ENCODE measurements around the gene NFKBIE. TPM values are rescaled to one million over a fixed set of nuclear protein-coding genes. Genes with fewer than 3 reads are reported as not detected.

Gene NFKBIE
- total and polyA plus RNA-seq, 2 of the 13 experiments (the other 11 are each of a cell fraction or from before 2014, with no cell fraction given): 6.7 to 14.5 TPM

- peak; percentile 91 for TF ChIP-seq PATZ1 (CRISPR knock-in tag; IDR thresholded peaks at IDR 0.05)
- no peak for TF ChIP-seq SNAPC5 (CRISPR knock-in tag; IDR thresholded peaks at IDR 0.05; ENCODE audit: borderline replicate concordance)
- no peak for TF ChIP-seq FOXO4 (CRISPR knock-in tag; conservative IDR thresholded peaks at IDR 0.05)
- no peak for TF ChIP-seq ZNF253 (CRISPR knock-in tag; IDR thresholded peaks at IDR 0.05; ENCODE audit: borderline replicate concordance)
- peak; percentile 33; the same call in 1 of the 2 replicates for TF ChIP-seq ZSCAN21 (CRISPR knock-in tag; IDR thresholded peaks at IDR 0.05; ENCODE audit: borderline replicate concordance)
- no peak for TF ChIP-seq ZNF530 (CRISPR knock-in tag; IDR thresholded peaks at IDR 0.05; ENCODE audit: low read depth)
- no peak for TF ChIP-seq ZNF446 (CRISPR knock-in tag; IDR thresholded peaks at IDR 0.05)
- TF ChIP-seq ZBTB42 (CRISPR knock-in tag; IDR thresholded peaks at IDR 0.05): no peak
- no peak for TF ChIP-seq ZNF230 (CRISPR knock-in tag; IDR thresholded peaks at IDR 0.05)
- TF ChIP-seq ZGPAT (CRISPR knock-in tag; IDR thresholded peaks at IDR 0.05): peak; percentile 67
- TF ChIP-seq SRY (CRISPR knock-in tag; IDR thresholded peaks at IDR 0.05): no peak
- no peak for TF ChIP-seq AFF4 (CRISPR knock-in tag; IDR thresholded peaks at IDR 0.05)
- no peak for TF ChIP-seq HHEX (CRISPR knock-in tag; IDR thresholded peaks at IDR 0.05)
- no peak for TF ChIP-seq SNAI1 (CRISPR knock-in tag; IDR thresholded peaks at IDR 0.05; ENCODE audit: borderline replicate concordance)
- TF ChIP-seq U2AF1 (optimal IDR thresholded peaks at IDR 0.05; ENCODE audit: low read depth, low read length): no peak
- no peak for TF ChIP-seq ZNF775 (CRISPR knock-in tag; IDR thresholded peaks at IDR 0.05; ENCODE audit: borderline replicate concordance)
- no peak for TF ChIP-seq PAWR (CRISPR knock-in tag; IDR thresholded peaks at IDR 0.05; ENCODE audit: borderline replicate concordance)
Measured at GRCh38 chr6:44234101-44235025, 31.0 kb downstream of the NFKBIE start (continued).

All from HepG2 (cell line).